HG02938 (cell line): ENCODE results near the gene ITPR2.
A peak's percentile ranks its signal among the peaks of the same experiment; 100 is the strongest.
"Not testable (repeated sequence)": the region's sequence is repeated elsewhere in the genome, so short reads cannot be mapped to it uniquely, and the experiment has no call there.

Experiments
- ATAC-seq: cut with Tn5 transposase; IDR thresholded peaks from one replicate; pipeline ENCODE4 v1.9.1; 2021; ENCODE audit warnings: mild to moderate bottlenecking, moderate library complexity; ENCODE audit not compliant: unreplicated experiment

Gene ITPR2

DNA sequence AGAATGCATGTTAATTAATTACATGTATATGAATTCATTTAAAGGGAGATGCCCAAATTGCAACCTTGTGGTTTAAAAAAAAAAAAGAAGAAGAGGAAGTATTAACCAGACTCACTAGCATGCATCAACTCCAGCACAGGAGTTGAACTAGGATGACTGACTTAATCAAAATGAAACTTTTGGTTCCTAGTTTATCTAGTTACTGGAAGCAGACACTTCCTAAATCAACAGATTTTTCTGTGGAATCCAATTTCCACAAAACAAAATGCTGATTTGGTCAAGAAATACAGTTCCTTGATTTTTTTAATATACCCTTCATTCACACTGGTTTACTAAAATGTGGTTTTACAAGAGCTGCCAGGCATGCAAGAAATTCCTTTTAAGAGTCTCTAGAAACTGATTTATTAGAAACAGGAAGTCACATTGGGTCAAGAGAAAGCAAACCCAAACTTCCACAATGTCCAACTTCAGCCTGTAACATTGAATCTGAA lies 41.6 kb downstream of the ITPR2 start:
- no peak for ATAC-seq

DNA sequence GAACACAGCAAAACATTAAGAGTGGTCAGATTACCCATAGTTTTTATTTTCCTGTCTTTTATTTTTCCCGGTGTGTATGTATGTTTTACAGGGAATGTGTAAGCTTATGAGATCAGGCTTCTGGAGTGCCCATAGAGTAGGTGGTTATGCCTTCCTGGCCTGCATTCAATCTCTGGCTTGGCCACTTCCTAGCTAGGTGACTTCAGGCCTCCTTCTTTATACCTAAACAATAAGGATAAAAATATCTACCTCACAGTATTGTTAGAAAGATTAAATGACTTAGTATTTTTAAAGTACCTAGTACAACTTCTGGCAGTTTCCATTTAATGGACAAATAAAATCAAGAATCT lies 42.4 kb downstream of the ITPR2 start:
- no peak for ATAC-seq

DNA sequence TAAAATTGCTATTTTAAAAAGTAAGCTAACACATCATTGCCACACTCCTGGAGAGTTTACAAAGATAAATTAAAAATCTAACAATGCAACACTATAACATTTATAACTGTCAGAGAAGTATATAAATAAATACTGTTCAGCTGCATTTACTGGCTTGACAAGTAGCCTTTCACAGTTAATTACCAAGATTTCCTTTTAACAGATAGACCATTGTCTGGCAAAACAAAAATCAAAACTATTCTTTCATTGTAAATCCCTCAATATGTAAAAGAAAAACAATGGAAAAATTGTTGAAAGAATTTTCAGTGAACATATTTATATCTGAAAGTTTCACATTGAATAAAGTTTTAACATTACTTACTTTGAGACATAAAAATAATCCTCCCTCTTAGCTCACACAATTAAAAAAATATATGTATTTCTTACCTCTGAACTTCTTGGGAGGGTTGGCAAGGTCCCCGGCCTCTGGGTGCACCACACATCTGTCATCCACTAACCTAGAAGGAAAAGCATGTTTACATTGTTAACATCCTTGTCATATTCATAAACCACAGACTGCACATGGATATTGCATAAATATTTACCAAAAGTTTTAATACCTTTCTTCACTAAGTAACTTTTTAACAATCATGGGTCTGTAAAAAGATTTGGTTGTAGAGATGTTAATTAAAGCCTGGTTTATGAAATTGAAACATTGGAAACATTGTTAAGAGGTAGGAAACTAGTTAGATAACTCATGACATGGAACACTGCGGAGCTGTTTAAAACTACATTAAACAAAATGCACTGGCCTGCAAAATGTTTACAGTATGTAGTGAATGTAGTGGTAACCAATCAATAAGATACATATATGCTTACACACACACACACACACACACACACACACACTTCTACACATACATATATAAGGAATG lies 43.0 kb downstream of the ITPR2 start:
- no peak for ATAC-seq

- ATAC-seq, result no peak
These were observed 46.0 kb downstream of the ITPR2 start for GRCh38 chr12:26786865-26787514.

GRCh38 chr12:26786491-26786864 lies 46.5 kb downstream of the ITPR2 start:
- no peak for ATAC-seq

GRCh38 chr12:26783816-26784379 lies 49.1 kb downstream of the ITPR2 start:
- not testable (repeated sequence) for ATAC-seq

DNA sequence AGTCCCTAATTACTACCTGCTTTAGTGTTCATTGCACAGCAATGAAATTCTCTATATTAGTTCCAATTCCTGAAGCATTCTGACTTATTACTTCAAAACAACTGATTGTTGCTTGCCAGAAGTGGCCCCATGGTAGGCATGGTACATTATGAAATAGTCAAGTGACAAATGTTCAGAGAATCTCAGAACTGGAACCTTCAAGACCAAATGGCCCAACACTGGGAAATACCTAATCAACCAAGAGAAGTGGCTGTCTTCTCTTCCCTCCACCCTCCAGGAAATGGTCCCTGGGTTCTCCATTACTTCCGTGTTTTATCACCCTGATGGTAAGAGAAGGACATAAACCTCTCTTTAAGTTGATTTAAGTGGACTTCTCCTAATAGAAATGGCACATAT lies 49.9 kb downstream of the ITPR2 start:
- no peak for ATAC-seq

DNA sequence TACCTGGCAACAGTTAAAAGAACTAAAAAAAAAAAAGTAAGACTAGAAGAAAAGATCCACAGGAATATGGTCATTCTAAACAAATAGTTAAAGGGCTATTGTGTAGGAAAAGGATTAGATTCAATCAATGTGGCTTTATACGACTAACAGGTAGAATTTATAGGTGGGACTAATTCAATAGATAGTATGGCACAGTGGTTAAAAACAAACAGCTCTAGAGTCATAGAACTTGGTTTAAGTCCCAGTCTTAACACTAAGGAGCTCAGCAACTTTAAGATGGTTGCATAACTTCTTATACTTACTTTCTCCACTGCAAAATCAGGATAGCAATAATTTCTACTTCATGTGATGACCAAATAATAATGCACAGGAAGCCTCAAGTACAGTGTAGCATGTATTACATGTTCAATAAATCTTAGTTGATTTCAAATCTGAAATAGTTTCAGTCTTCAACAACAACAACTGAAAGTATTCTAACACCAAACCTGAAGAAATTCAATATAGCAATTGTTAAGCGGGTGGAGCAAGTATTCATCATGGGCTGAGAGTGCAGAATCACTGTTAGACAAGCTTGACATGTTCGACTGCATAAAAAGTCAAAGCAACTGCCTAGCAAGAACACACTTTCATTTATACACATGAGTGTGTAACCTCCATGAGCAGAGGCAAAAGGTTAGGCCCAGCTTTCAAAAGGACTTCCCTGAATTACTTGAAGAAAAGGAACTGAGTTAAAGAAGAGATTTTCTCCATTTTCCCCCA lies 50.4 kb downstream of the ITPR2 start:
- no peak for ATAC-seq

GRCh38 chr12:26780656-26781055 lies 52.3 kb downstream of the ITPR2 start:
- not testable (repeated sequence) for ATAC-seq

- ATAC-seq, result not testable (repeated sequence)
These were observed 54.7 kb downstream of the ITPR2 start for GRCh38 chr12:26778173-26778775.

GRCh38 chr12:26777236-26777635 lies 55.8 kb downstream of the ITPR2 start:
- ATAC-seq, result no peak

GRCh38 chr12:26775991-26776390 lies 57.0 kb downstream of the ITPR2 start:
- not testable (repeated sequence) for ATAC-seq

- ATAC-seq, result no peak
These were observed 59.5 kb downstream of the ITPR2 start for GRCh38 chr12:26773313-26774104.

GRCh38 chr12:26771861-26772260 lies 61.1 kb downstream of the ITPR2 start:
- ATAC-seq, result no peak

DNA sequence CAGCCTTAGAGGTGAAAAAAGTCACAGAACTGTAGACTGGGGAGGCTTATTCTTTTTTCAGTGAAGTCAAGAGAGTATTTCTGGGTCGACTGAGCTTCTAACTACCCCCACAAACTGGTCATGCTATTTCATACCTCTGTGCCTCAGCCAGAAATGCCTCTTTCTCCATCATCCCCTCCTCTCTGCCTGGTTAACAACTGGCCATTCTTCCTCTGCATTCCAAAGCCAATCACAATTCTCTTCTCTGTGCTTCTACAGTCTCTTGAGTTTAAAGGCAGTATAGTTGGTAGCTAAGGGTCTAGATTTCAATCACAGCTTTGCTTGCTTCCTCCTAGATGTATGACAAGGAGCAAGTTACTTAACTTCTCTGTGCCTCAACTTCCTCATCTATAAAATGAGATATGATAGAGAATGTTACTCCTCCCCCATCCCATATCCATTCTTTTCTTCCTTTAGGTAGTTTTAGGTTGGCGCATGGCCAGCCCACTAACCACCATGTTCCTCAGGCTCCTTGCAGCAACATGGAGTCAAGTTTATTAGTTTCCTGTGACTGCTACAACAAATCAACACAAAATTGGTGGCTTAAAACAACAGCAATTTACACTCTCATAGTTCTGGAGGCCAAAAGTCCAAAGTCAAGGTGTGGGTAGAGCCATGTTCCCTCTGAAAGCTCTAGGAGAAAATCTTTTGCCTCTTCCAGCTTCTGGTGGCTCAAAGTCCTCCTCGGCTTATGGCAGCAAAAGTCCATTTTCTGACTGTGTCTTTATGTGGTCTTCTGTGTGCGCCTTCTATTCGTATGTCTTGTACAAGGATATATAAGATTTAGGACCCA lies 62.5 kb downstream of the ITPR2 start:
- no peak for ATAC-seq

GRCh38 chr12:26769611-26770010 lies 63.4 kb downstream of the ITPR2 start:
- ATAC-seq, result no peak

- peak; percentile 56 for ATAC-seq
These were observed 64.1 kb downstream of the ITPR2 start for GRCh38 chr12:26768611-26769603.

GRCh38 chr12:26767865-26768264 lies 65.1 kb downstream of the ITPR2 start:
- no peak for ATAC-seq
